ENCODE data around the gene PSMA4. TPM values are rescaled to one million over a fixed set of nuclear protein-coding genes. Genes with fewer than 3 reads are reported as not detected.

PSMA4 gene
- total RNA-seq (2021; ENCODE audit: unreplicated experiment) (294 TPM), Bru-seq, nascent RNA (percentile 91 among the genes with signal in this experiment), BruChase-seq, experiment 1, labeled RNA remaining after a 6-hour chase (percentile 97 among the genes with signal in this experiment), BruChase-seq, experiment 2, labeled RNA remaining after a 2-hour chase (percentile 92 among the genes with signal in this experiment)
- 131 and 187 TPM in 2 replicates for polyA plus RNA-seq (2012)
- long read RNA-seq, full-length matches to known transcripts = 136 of 227 reads
- long read RNA-seq, partial matches to known transcripts = 78 of 227 reads
- long read RNA-seq, other reads (novel, unspliced or antisense) = 13 of 227 reads

GRCh38 chr15:78540141-78540870 is at the start of gene PSMA4:
Gene PSMA4, plus strand, starts transcription at chr15:78540444. Its CDS starts 1,484 bp downstream, at chr15:78541928.
- Histone ChIP-seq H3K9me2 (ENCODE audit: insufficient read depth) (no peaks in the 10 kb centered on the region), H3K79me2 (ENCODE audit: insufficient read depth, low read length) (peaks cover 46% of the 10 kb centered on the region), H3K4me1 (ENCODE audit: control insufficient read depth in 1 of 2, insufficient read depth in 2 of 2, low read length in 2 of 2) (peaks cover 5 to 14% of the 10 kb centered on the region in 2 experiments; a peak in 3 of 4 replicates), H3K4me2 (ENCODE audit: low read length) (peak within 1 kb of the TSS; percentile 95), H2AFZ (ENCODE audit: low read depth, low read length, poor library complexity, severe bottlenecking) (peak within 1 kb of the TSS; percentile 13), H3K27me3 (ENCODE audit: insufficient read depth, low read length) (no peaks in the 10 kb centered on the region), H3K4me3 (replicated peaks in 1 of 2; ENCODE audit: low read depth in 1 of 2, low read length in 2 of 2) (peak within 1 kb of the TSS; percentile 84 to 91), H3K9ac (ENCODE audit: low read length) (peak within 1 kb of the TSS; percentile 93), H3K9me3 (ENCODE audit: control insufficient read depth in 1 of 2, insufficient read depth in 1 of 2, low read depth in 1 of 2, low read length in 2 of 2) (no peaks in the 10 kb centered on the region), H3K36me3 (ENCODE audit: control insufficient read depth in 1 of 2, insufficient read depth in 2 of 2, low read length in 2 of 2) (peaks cover 28 to 35% of the 10 kb centered on the region in 2 experiments), H3K27ac (ENCODE audit: low read depth, low read length) (peak within 1 kb of the TSS; percentile 86), H4K20me1 (ENCODE audit: insufficient read depth) (no peaks in the 10 kb centered on the region)
- RAD21 ChIA-PET (ENCODE audit: low non-redundant PET in 1 of 2, low total read pairs in 2 of 2, uncharacterized antibody in 2 of 2, unreplicated experiment in 2 of 2) = no interaction called here
- intact Hi-C loops (cut with micrococcal nuclease) = loop anchor here (5.0 kb wide), 1 partner anchor 33 kb away; the partner anchor contains the start of gene HYKK
- ATAC-seq = peak; percentile 88
- peak; percentile 48 for DNase-seq (ENCODE audit: low read depth, low spot score)
- POLR2A ChIA-PET = interaction anchor here (0.5 to 2.4 kb wide), 6 partner anchors 9 to 276 kb away, joined by 3 to 12 read pairs (median 4); partner anchors contain the start of genes CHRNA5, DNAJA4 and SKIC8
- CTCF ChIA-PET = interaction anchor here (1.1 kb wide), 1 partner anchor 25 kb away, joined by 4 read pairs; the partner anchor contains the start of gene CHRNA5
- no TSS peak for BruUV-seq (replicated peaks)
- TF ChIP-seq SIN3A (IDR thresholded peaks at IDR 0.05; ENCODE audit: low read depth) = peak; percentile 76
- TF ChIP-seq EZH2phosphoT487 (IDR thresholded peaks at IDR 0.05; ENCODE audit: borderline replicate concordance) = no peak
- TF ChIP-seq ZNF274 (IDR thresholded peaks at IDR 0.05; ENCODE audit: low read depth, low read length) = no peak
- no peak for TF ChIP-seq REST (IDR thresholded peaks at IDR 0.05; ENCODE audit: low read depth)
- peak; percentile 90 for TF ChIP-seq ELF1 (IDR thresholded peaks at IDR 0.05; ENCODE audit: borderline replicate concordance, low read depth)
- peak; percentile 51; the same call in 1 of the 2 replicates for TF ChIP-seq ZFX (IDR thresholded peaks at IDR 0.05)
- TF ChIP-seq TCF7L2 (IDR thresholded peaks at IDR 0.05; ENCODE audit: borderline replicate concordance, extremely low read depth, insufficient read depth, insufficient read length) = no peak
- 0 out of 2 replicates have a peak, but pooled peaks have one; percentile 45 for TF ChIP-seq EGR1 (IDR thresholded peaks at IDR 0.05; ENCODE audit: low read depth)
- peak; percentile 90 for TF ChIP-seq YY1 (IDR thresholded peaks at IDR 0.05; ENCODE audit: extremely low read depth, insufficient replicate concordance, low read depth, low read length)
- TF ChIP-seq EZH2 (IDR thresholded peaks at IDR 0.05) = no peak
- TF ChIP-seq POLR2A (IDR thresholded peaks at IDR 0.05; ENCODE audit: borderline replicate concordance, extremely low read depth, insufficient read depth, insufficient read length) = peak; percentile 55
- TF ChIP-seq POLR2AphosphoS5 (IDR thresholded peaks at IDR 0.05; ENCODE audit: low read depth, low read length) = peak; percentile 97
- no peak for TF ChIP-seq RAD21 (IDR thresholded peaks at IDR 0.05; ENCODE audit: low read depth)
- TF ChIP-seq CEBPB (IDR thresholded peaks at IDR 0.05; ENCODE audit: low read depth) = no peak
- TF ChIP-seq MAX (IDR thresholded peaks at IDR 0.05) = peak; percentile 86
